ENCODE measurements around the gene THRB. TPM values are rescaled to one million over a fixed set of nuclear protein-coding genes. Genes with fewer than 3 reads are reported as not detected.

The THRB gene
- total and polyA plus RNA-seq, 10 donors: 1.00 to 26.6 (median 16.2) TPM

- WGBS, 5 donors: 81 to 90% (median 87%) methylated on average over 2 of the region's 2 CpGs
- H3K4me3 ChIP-seq: no peak overlapping the region
- intact Hi-C loops (cut with DNase I; ENCODE audit: low total_unique reads): loop anchor here (10.0 kb wide), 1 partner anchor 440 kb away; no protein-coding TSS in a partner anchor
- no peak overlapping the region for H3K27ac ChIP-seq
- no peaks in the 10 kb centered on the region for H3K9me3 ChIP-seq
- no peaks in the 10 kb centered on the region for H3K36me3 ChIP-seq
- TF ChIP-seq CTCF (IDR thresholded peaks at IDR 0.05 in 8 of 11, conservative IDR thresholded peaks at IDR 0.05 in 3 of 11) (no peak), POLR2A (IDR thresholded peaks at IDR 0.05) (no peak), POLR2AphosphoS5 (IDR thresholded peaks at IDR 0.05) (no peak)
- no peak for DNase-seq
- H3K4me1 ChIP-seq: peaks cover 0 to 10% (median 0%) of the 10 kb centered on the region in 6 donors
- no peaks in the 10 kb centered on the region for H3K27me3 ChIP-seq (replicated peaks in 1 of 7)
These were observed 249.6 kb downstream of the THRB start for GRCh38 chr3:24245056-24245455.

GRCh38 chr3:24244491-24244890, 250.2 kb downstream of the THRB start:
- H3K4me1 ChIP-seq: peaks cover 0 to 10% (median 0%) of the 10 kb centered on the region in 6 donors
- no peak overlapping the region for H3K27ac ChIP-seq
- no peaks in the 10 kb centered on the region for H3K36me3 ChIP-seq
- no peak for DNase-seq
- WGBS, 5 donors: 93 to 100% (median 95%) methylated on average over 1 of the region's 1 CpG
- intact Hi-C loops (cut with DNase I; ENCODE audit: low total_unique reads): loop anchor here (10.0 kb wide), 1 partner anchor 440 kb away; no protein-coding TSS in a partner anchor
- TF ChIP-seq POLR2A (IDR thresholded peaks at IDR 0.05) (no peak), CTCF (IDR thresholded peaks at IDR 0.05 in 8 of 11, conservative IDR thresholded peaks at IDR 0.05 in 3 of 11) (no peak)
- no peak overlapping the region for H3K4me3 ChIP-seq
- no peaks in the 10 kb centered on the region for H3K9me3 ChIP-seq
- H3K27me3 ChIP-seq (replicated peaks in 1 of 7): no peaks in the 10 kb centered on the region

GRCh38 chr3:24242012-24242698, 252.5 kb downstream of the THRB start:
- H3K36me3 ChIP-seq: no peaks in the 10 kb centered on the region
- no peak for TF ChIP-seq POLR2AphosphoS5 (IDR thresholded peaks at IDR 0.05)
- no peak for TF ChIP-seq CTCF (IDR thresholded peaks at IDR 0.05 in 8 of 11, conservative IDR thresholded peaks at IDR 0.05 in 3 of 11)
- DNase-seq: no peak
- intact Hi-C loops (cut with DNase I; ENCODE audit: low total_unique reads): loop anchor here (10.0 kb wide), 1 partner anchor 443 kb away; no protein-coding TSS in a partner anchor
- no peak overlapping the region for H3K27ac ChIP-seq
- H3K27me3 ChIP-seq (replicated peaks in 1 of 7): no peaks in the 10 kb centered on the region
- H3K4me1 ChIP-seq: peaks cover 0 to 14% (median 3%) of the 10 kb centered on the region in 6 donors
- WGBS, 5 donors: 55 to 78% (median 59%) methylated on average over 6 of the region's 6 CpGs
- H3K4me3 ChIP-seq: no peak overlapping the region
- H3K9me3 ChIP-seq: no peaks in the 10 kb centered on the region

- DNase-seq: no peak
- no peaks in the 10 kb centered on the region for H3K9me3 ChIP-seq
- H3K4me3 ChIP-seq: no peak overlapping the region
- H3K27me3 ChIP-seq (replicated peaks in 1 of 7): no peaks in the 10 kb centered on the region
- intact Hi-C loops (cut with DNase I; ENCODE audit: low total_unique reads): loop anchor here (10.0 kb wide), 1 partner anchor 444 kb away; no protein-coding TSS in a partner anchor
- no peak for TF ChIP-seq CTCF (IDR thresholded peaks at IDR 0.05 in 8 of 11, conservative IDR thresholded peaks at IDR 0.05 in 3 of 11)
- TF ChIP-seq POLR2A (IDR thresholded peaks at IDR 0.05): no peak
- no peak for TF ChIP-seq POLR2AphosphoS5 (IDR thresholded peaks at IDR 0.05)
- WGBS, 5 donors: 92 to 96% (median 93%) methylated on average over 6 of the region's 6 CpGs
- H3K36me3 ChIP-seq: no peaks in the 10 kb centered on the region
- H3K4me1 ChIP-seq: peaks cover 0 to 14% (median 3%) of the 10 kb centered on the region in 6 donors
- H3K27ac ChIP-seq: no peak overlapping the region
These were observed 254.3 kb downstream of the THRB start for GRCh38 chr3:24240306-24240705.
